Naive thymus-derived CD8-positive, alpha-beta T cell (primary cell): ENCODE data around the gene CABLES1. TPM values are rescaled to one million over a fixed set of nuclear protein-coding genes. Genes with fewer than 3 reads are reported as not detected.

Experiments
- ATAC-seq, 2 donors: fragments of 150-1000 bp; cut with Tn5 transposase in 1 of 2; sonication (Bioruptor Pico), chemical (Tn5 transposase) in 1 of 2; 1 replicate in 1 of 2; 2 replicates in 1 of 2; pipeline ENCODE4 v1.10.0; 2021; ENCODE audit warnings: mild to moderate bottlenecking in 2 of 2, moderate library complexity in 2 of 2
- POLR2A ChIA-PET: fragments of 350-600 bp; sonication (Branson Sonifier 250); formaldehyde crosslinking; loops from one replicate; lab custom pipeline; 2021; ENCODE audit warnings: antibody characterized with exemption; lab: Charles Lee
- DNase-seq, 10 donors: peaks; one replicate each; pipeline versions ENCODE4 v3.0.0 to v3.0.0-alpha.2; 2020 to 2022
- H3K27ac Mint-ChIP-seq, 10 donors: one replicate each; pipeline ENCODE4 v1.8.0; 2020 to 2022; ENCODE audit warnings: mild to moderate bottlenecking in 10 of 10, mixed read lengths in 10 of 10, moderate library complexity in 4 of 10, inconsistent platforms in 1 of 10
- H3K27me3 Mint-ChIP-seq, 5 donors: one replicate each; pipeline ENCODE4 v1.8.0; 2021 to 2022; ENCODE audit warnings: mixed read lengths in 5 of 5
- H3K36me3 Mint-ChIP-seq, 3 donors: one replicate each; pipeline ENCODE4 v1.8.0; 2020 to 2022; ENCODE audit warnings: mixed read lengths in 3 of 3, mild to moderate bottlenecking in 2 of 3, inconsistent platforms in 1 of 3
- H3K4me1 Mint-ChIP-seq, 4 donors: one replicate each; pipeline ENCODE4 v1.8.0; 2021 to 2022; ENCODE audit warnings: mixed read lengths in 4 of 4
- H3K4me3 Mint-ChIP-seq, 10 donors: one replicate each; pipeline ENCODE4 v1.8.0; 2020 to 2022; ENCODE audit warnings: mild to moderate bottlenecking in 10 of 10, mixed read lengths in 10 of 10, moderate library complexity in 6 of 10, inconsistent platforms in 1 of 10
- H3K9me3 Mint-ChIP-seq, 9 donors: one replicate each; pipeline ENCODE4 v1.8.0; 2020 to 2022; ENCODE audit warnings: mixed read lengths in 9 of 9, mild to moderate bottlenecking in 3 of 9, inconsistent platforms in 1 of 9, moderate library complexity in 1 of 9
- polyA plus RNA-seq, 3 donors: library from polyadenylated mRNA; unstranded; fragments of 300-500 nt; fragmentation: Illumina TruSeq; gene quantifications; one replicate each; pipeline ENCODE4 v1.2.3, GENCODE V29; 2021
- total RNA-seq, 8 experiments: library from RNA in 2 of 8; stranded (reverse) in 2 of 8; gene quantifications; one replicate each; pipeline ENCODE4 v1.2.3 and lab custom pipeline; 2021 to 2026

The CABLES1 gene
- total and polyA plus RNA-seq, 5 experiments from 2014 or later: 0.82 to 0.99 TPM; not detected in 3

- peaks cover 0 to 10% (median 0%) of the 10 kb centered on the region in 5 donors for H3K27me3 Mint-ChIP-seq
- H3K27ac Mint-ChIP-seq: peak overlapping the region in 1 of 10 donors; percentile 72
- peaks cover 0 to 12% (median 5%) of the 10 kb centered on the region in 9 donors for H3K9me3 Mint-ChIP-seq
- ATAC-seq (no peak), DNase-seq (no peak)
- H3K36me3 Mint-ChIP-seq: no peaks in the 10 kb centered on the region
- POLR2A ChIA-PET: no interaction called here
- H3K4me1 Mint-ChIP-seq: peaks cover 14 to 21% (median 17%) of the 10 kb centered on the region in 4 donors
- H3K4me3 Mint-ChIP-seq: peak overlapping the region in 2 of 10 donors; percentile 36 to 43
Observed at GRCh38 chr18:23115683-23116096, 19.6 kb upstream of the CABLES1 start.

GRCh38 chr18:23121133-23121532 lies 14.2 kb upstream of the CABLES1 start:
- DNase-seq: no peak
- H3K4me3 Mint-ChIP-seq: no peak overlapping the region
- H3K27ac Mint-ChIP-seq: peak overlapping the region in 1 of 10 donors; percentile 27
- POLR2A ChIA-PET: interaction anchor here (0.6 kb wide), 1 partner anchor 80 kb away, joined by 3 read pairs; no protein-coding TSS in a partner anchor
- H3K9me3 Mint-ChIP-seq: no peaks in the 10 kb centered on the region
- no peak for ATAC-seq
- peaks cover 0 to 10% (median 0%) of the 10 kb centered on the region in 5 donors for H3K27me3 Mint-ChIP-seq
- H3K36me3 Mint-ChIP-seq: no peaks in the 10 kb centered on the region
- H3K4me1 Mint-ChIP-seq: peaks cover 0 to 1% (median 0%) of the 10 kb centered on the region in 4 donors

- H3K4me3 Mint-ChIP-seq: no peak overlapping the region
- ATAC-seq (no peak), DNase-seq (no peak)
- no peaks in the 10 kb centered on the region for H3K9me3 Mint-ChIP-seq
- no peaks in the 10 kb centered on the region for H3K4me1 Mint-ChIP-seq
- no peaks in the 10 kb centered on the region for H3K36me3 Mint-ChIP-seq
- POLR2A ChIA-PET: interaction anchor here (0.6 to 0.8 kb wide), 2 partner anchors 65 to 1490 kb away, joined by 3 read pairs; no protein-coding TSS in a partner anchor
- H3K27ac Mint-ChIP-seq: no peak overlapping the region
- peaks cover 0 to 8% (median 1%) of the 10 kb centered on the region in 5 donors for H3K27me3 Mint-ChIP-seq
Observed at GRCh38 chr18:23122334-23123229, 12.7 kb upstream of the CABLES1 start.

- no peaks in the 10 kb centered on the region for H3K9me3 Mint-ChIP-seq
- DNase-seq: no peak
- H3K36me3 Mint-ChIP-seq: no peaks in the 10 kb centered on the region
- H3K4me1 Mint-ChIP-seq: no peaks in the 10 kb centered on the region
- no peak overlapping the region for H3K27ac Mint-ChIP-seq
- POLR2A ChIA-PET: no interaction called here
- H3K4me3 Mint-ChIP-seq: no peak overlapping the region
- no peak for ATAC-seq
- peaks cover 0 to 4% (median 1%) of the 10 kb centered on the region in 5 donors for H3K27me3 Mint-ChIP-seq
Observed at GRCh38 chr18:23126376-23127056, 8.8 kb upstream of the CABLES1 start.

GRCh38 chr18:23127090-23127489 lies 8.2 kb upstream of the CABLES1 start:
- Mint-ChIP-seq H3K4me1 (peaks cover 0 to 4% (median 0%) of the 10 kb centered on the region in 4 donors), H3K4me3 (no peak overlapping the region), H3K36me3 (no peaks in the 10 kb centered on the region), H3K27ac (no peak overlapping the region), H3K27me3 (peaks cover under 1 to 10% (median 6%) of the 10 kb centered on the region in 5 donors), H3K9me3 (no peaks in the 10 kb centered on the region)
- DNase-seq (no peak), ATAC-seq (no peak)
- POLR2A ChIA-PET: interaction anchor here (0.6 kb wide), 1 partner anchor 463 kb away, joined by 3 read pairs; no protein-coding TSS in a partner anchor

- H3K27me3 Mint-ChIP-seq: peaks cover 11 to 24% (median 15%) of the 10 kb centered on the region in 5 donors
- H3K4me3 Mint-ChIP-seq: no peak overlapping the region
- no peak overlapping the region for H3K27ac Mint-ChIP-seq
- no peak for ATAC-seq
- H3K9me3 Mint-ChIP-seq: no peaks in the 10 kb centered on the region
- DNase-seq: no peak
- no peaks in the 10 kb centered on the region for H3K36me3 Mint-ChIP-seq
- POLR2A ChIA-PET: interaction anchor here (0.7 to 1.2 kb wide), 2 partner anchors 25 to 223 kb away, joined by 3 to 5 read pairs; no protein-coding TSS in a partner anchor
- peaks cover 1 to 12% (median 4%) of the 10 kb centered on the region in 4 donors for H3K4me1 Mint-ChIP-seq
Observed at GRCh38 chr18:23129355-23130002, 5.8 kb upstream of the CABLES1 start.

GRCh38 chr18:23131693-23132319 lies 3.5 kb upstream of the CABLES1 start:
- Mint-ChIP-seq H3K9me3 (no peaks in the 10 kb centered on the region), H3K4me3 (no peak overlapping the region), H3K36me3 (no peaks in the 10 kb centered on the region), H3K27ac (no peak overlapping the region), H3K27me3 (peaks cover 12 to 38% (median 19%) of the 10 kb centered on the region in 5 donors), H3K4me1 (peaks cover 4 to 20% (median 13%) of the 10 kb centered on the region in 4 donors)
- DNase-seq (peak; percentile 15 to 82 (median 61)), ATAC-seq (peak; percentile 50)
- POLR2A ChIA-PET: interaction anchor here (0.6 kb wide), 1 partner anchor 1386 kb away, joined by 3 read pairs; no protein-coding TSS in a partner anchor

GRCh38 chr18:23133860-23134779 lies 1.2 kb upstream of the CABLES1 start:
- Mint-ChIP-seq H3K36me3 (no peaks in the 10 kb centered on the region), H3K27ac (peak overlapping the region in 1 of 10 donors; percentile 29), H3K9me3 (no peaks in the 10 kb centered on the region), H3K27me3 (peaks cover 24 to 56% (median 34%) of the 10 kb centered on the region in 5 donors), H3K4me1 (peaks cover 4 to 28% (median 15%) of the 10 kb centered on the region in 4 donors), H3K4me3 (peak overlapping the region; percentile 69 to 89 (median 82))
- DNase-seq (peak in 3 of 10 donors; percentile 6 to 13 (median 7)), ATAC-seq (peak; percentile 23 to 34)
- POLR2A ChIA-PET: interaction anchor here (0.6 to 1.0 kb wide), 2 partner anchors 64 to 967 kb away, joined by 4 to 5 read pairs; no protein-coding TSS in a partner anchor

GRCh38 chr18:23135550-23136325 lies 453 bp downstream of the CABLES1 start:
- H3K4me1 Mint-ChIP-seq: peaks cover 4 to 28% (median 15%) of the 10 kb centered on the region in 4 donors
- DNase-seq (peak in 3 of 10 donors; percentile 7 to 20 (median 19)), ATAC-seq (peak; percentile 42 to 58)
- H3K4me3 Mint-ChIP-seq: peak overlapping the region in 3 of 10 donors; percentile 39 to 82 (median 69)
- peaks cover 26 to 54% (median 36%) of the 10 kb centered on the region in 5 donors for H3K27me3 Mint-ChIP-seq
- H3K9me3 Mint-ChIP-seq: no peaks in the 10 kb centered on the region
- H3K27ac Mint-ChIP-seq: no peak overlapping the region
- POLR2A ChIA-PET: interaction anchor here (0.7 kb wide), 1 partner anchor 11 kb away, joined by 3 read pairs; no protein-coding TSS in a partner anchor
- no peaks in the 10 kb centered on the region for H3K36me3 Mint-ChIP-seq
